Trophoblast cell (in vitro differentiated cells and primary cell): ENCODE results near the gene ATCAY.
"Not testable (repeated sequence)": the region's sequence is repeated elsewhere in the genome, so short reads cannot be mapped to it uniquely, and the experiment has no call there.

ENCODE experiments used
- DNase-seq, 2 donors: peaks; one replicate each; pipeline ENCODE4 v3.0.0-alpha.2; 2016
- H2AFZ ChIP-seq: 2 replicates; pipeline ENCODE4 v1.6.1; 2013; ENCODE audit warnings: low read length, moderate library complexity, mild to moderate bottlenecking; ENCODE audit not compliant: insufficient read depth, poor library complexity
- H2AK5ac ChIP-seq: 2 replicates; pipeline ENCODE4 v1.6.1; 2013; ENCODE audit warnings: mild to moderate bottlenecking, low read length
- H2BK120ac ChIP-seq: 2 replicates; pipeline ENCODE4 v1.6.1; 2013; ENCODE audit warnings: low read length, mild to moderate bottlenecking, moderate library complexity; ENCODE audit not compliant: insufficient read depth, poor library complexity
- H2BK12ac ChIP-seq: 2 replicates; pipeline ENCODE4 v1.6.1; 2013; ENCODE audit warnings: mild to moderate bottlenecking, low read length, moderate library complexity
- H2BK5ac ChIP-seq: 2 replicates; pipeline ENCODE4 v1.6.1; 2013; ENCODE audit warnings: low read length, low read depth, moderate library complexity, mild to moderate bottlenecking; ENCODE audit not compliant: poor library complexity
- H3K14ac ChIP-seq: 2 replicates; pipeline ENCODE4 v1.6.1; 2013; ENCODE audit warnings: mild to moderate bottlenecking, low read length
- H3K18ac ChIP-seq: 2 replicates; pipeline ENCODE4 v1.6.1; 2013; ENCODE audit warnings: mild to moderate bottlenecking, low read length
- H3K23ac ChIP-seq: 2 replicates; pipeline ENCODE4 v1.6.1; 2013; ENCODE audit warnings: low read length
- H3K27ac ChIP-seq: 2 replicates; pipeline ENCODE4 v1.5.1; 2013; ENCODE audit warnings: low read depth, mild to moderate bottlenecking, inconsistent platforms, low read length, moderate library complexity
- H3K27me3 ChIP-seq: 2 replicates; pipeline ENCODE4 v1.6.1; 2013; ENCODE audit warnings: inconsistent platforms, mild to moderate bottlenecking, low read length, moderate library complexity; ENCODE audit not compliant: insufficient read depth
- H3K36me3 ChIP-seq, 2 experiments: 1 replicate in 1 of 2; 2 replicates in 1 of 2; pipeline ENCODE4 v1.6.1; 2013; ENCODE audit warnings: low read length in 2 of 2, mild to moderate bottlenecking in 2 of 2, moderate library complexity in 1 of 2; ENCODE audit not compliant: insufficient read depth in 2 of 2, control insufficient read depth in 1 of 2
- H3K4ac ChIP-seq: 2 replicates; pipeline ENCODE4 v1.6.1; 2013; ENCODE audit warnings: low read depth, mild to moderate bottlenecking, low read length, moderate library complexity
- H3K4me1 ChIP-seq, 2 experiments: 1 replicate in 1 of 2; 2 replicates in 1 of 2; pipeline ENCODE4 v1.6.1; 2013; ENCODE audit warnings: low read length in 2 of 2, mild to moderate bottlenecking in 2 of 2, moderate library complexity in 1 of 2; ENCODE audit not compliant: insufficient read depth in 2 of 2, control insufficient read depth in 1 of 2
- H3K4me2 ChIP-seq: 2 replicates; pipeline ENCODE4 v1.6.1; 2013; ENCODE audit warnings: inconsistent platforms, mild to moderate bottlenecking, low read length, moderate library complexity
- H3K4me3 ChIP-seq: 2 replicates; pipeline ENCODE4 v1.5.1; 2013; ENCODE audit warnings: mild to moderate bottlenecking, low read depth, low read length, inconsistent platforms
- H3K79me1 ChIP-seq: one replicate; pipeline ENCODE4 v1.6.1; 2013; ENCODE audit warnings: low read length
- H3K79me2 ChIP-seq: 2 replicates; pipeline ENCODE4 v1.6.1; 2013; ENCODE audit warnings: low read length, mild to moderate bottlenecking; ENCODE audit not compliant: control insufficient read depth, insufficient read depth, poor library complexity
- H3K9ac ChIP-seq: 2 replicates; pipeline ENCODE4 v1.6.1; 2013; ENCODE audit warnings: mild to moderate bottlenecking, low read length
- H3K9me3 ChIP-seq: 2 replicates; pipeline ENCODE4 v1.6.1; 2013; ENCODE audit warnings: low read depth, mild to moderate bottlenecking, control low read depth, inconsistent platforms, low read length; ENCODE audit not compliant: insufficient read depth
- H4K12ac ChIP-seq: 2 replicates; pipeline ENCODE4 v1.6.1; 2013; ENCODE audit warnings: low read depth, mild to moderate bottlenecking, low read length, moderate library complexity
- H4K8ac ChIP-seq: 2 replicates; pipeline ENCODE4 v1.6.1; 2013; ENCODE audit warnings: low read depth, mild to moderate bottlenecking, low read length, moderate library complexity
- H4K91ac ChIP-seq: one replicate; pipeline ENCODE4 v1.6.1; 2013; ENCODE audit warnings: low read depth, mild to moderate bottlenecking, low read length, moderate library complexity
- WGBS: extraction: QIAGEN DNeasy Blood & Tissue Kit; methylation state at CpG from one replicate; pipeline ENCODE4 v1.1.7; 2013; ENCODE audit warnings: missing lambda C conversion rate; ENCODE audit not compliant: insufficient read length, insufficient coverage; ENCODE audit errors: extremely low coverage; 5-methylcytosine and 5-hydroxymethylcytosine counted together

The ATCAY gene

DNA sequence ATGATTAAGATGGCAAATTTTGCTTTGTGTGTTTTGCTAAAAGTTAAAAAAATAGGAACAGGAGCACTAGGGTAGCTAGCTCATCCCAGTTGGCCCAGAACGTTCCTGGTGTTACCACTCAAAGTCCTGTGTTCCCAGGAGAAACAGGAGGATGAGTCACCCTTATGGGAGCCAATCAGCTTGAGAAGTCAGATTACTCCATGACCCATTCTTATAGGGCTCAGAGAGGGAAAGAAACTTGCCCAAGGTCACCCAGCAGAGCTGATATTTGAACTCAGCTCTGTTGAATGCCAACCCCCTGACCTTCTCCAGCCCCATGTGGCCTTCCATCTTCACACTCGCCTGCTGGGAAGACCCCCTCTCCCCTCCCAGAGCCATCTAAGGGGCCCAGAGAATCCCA is 65.4 kb downstream of the ATCAY start:
- no peak overlapping the region for H3K18ac ChIP-seq
- no peak overlapping the region for H4K8ac ChIP-seq
- no peak overlapping the region for H3K4me2 ChIP-seq
- H3K27me3 ChIP-seq: no peaks in the 10 kb centered on the region
- H3K4ac ChIP-seq: no peak overlapping the region
- no peak overlapping the region for H2BK5ac ChIP-seq
- no peak overlapping the region for H2BK120ac ChIP-seq
- H3K36me3 ChIP-seq: no peaks in the 10 kb centered on the region
- no peaks in the 10 kb centered on the region for H3K79me1 ChIP-seq
- H4K91ac ChIP-seq: no peak overlapping the region
- no peaks in the 10 kb centered on the region for H3K4me1 ChIP-seq
- peak in 1 of 2 donors; percentile 46 for DNase-seq
- no peak overlapping the region for H4K12ac ChIP-seq
- H2BK12ac ChIP-seq: no peak overlapping the region
- no peak overlapping the region for H3K23ac ChIP-seq
- no peaks in the 10 kb centered on the region for H3K79me2 ChIP-seq
- no peak overlapping the region for H3K27ac ChIP-seq
- no peak overlapping the region for H2AFZ ChIP-seq
- H3K14ac ChIP-seq: no peak overlapping the region
- no peak overlapping the region for H3K4me3 ChIP-seq
- no CpG with 5 or more reads among the region's 2 CpGs for WGBS
- no peak overlapping the region for H3K9ac ChIP-seq
- H3K9me3 ChIP-seq: no peaks in the 10 kb centered on the region
- no peak overlapping the region for H2AK5ac ChIP-seq

DNA sequence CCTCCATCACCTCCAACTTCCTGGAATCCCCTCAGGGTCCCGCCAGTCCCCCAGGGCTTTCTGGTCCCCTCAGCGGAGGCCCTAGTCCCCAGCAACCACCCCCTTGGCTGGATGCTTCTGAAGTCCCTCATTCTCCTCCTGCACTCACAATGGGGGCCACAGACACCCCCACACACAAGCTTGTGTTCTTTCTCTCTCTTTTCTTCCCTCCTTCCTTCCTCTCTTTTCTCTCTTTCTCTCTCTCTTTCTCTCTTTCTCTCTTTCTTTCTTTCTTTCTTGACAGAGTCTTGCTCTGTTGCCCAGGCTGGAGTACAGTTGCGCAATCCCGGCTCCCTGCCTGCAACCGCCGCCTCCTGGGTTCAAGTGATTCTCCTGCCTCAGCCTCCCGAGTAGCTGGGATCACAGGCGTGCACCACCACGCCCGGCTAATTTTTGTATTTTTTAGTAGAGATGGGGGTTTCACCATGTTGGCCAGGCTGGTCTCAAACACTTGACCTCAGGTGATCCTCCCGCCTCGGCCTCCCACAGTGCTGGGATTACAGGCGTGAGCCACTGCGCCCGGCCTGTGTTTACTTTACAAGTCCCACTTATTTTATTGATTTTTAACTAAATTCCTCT is 66.9 kb downstream of the ATCAY start:
- H3K18ac ChIP-seq, H4K12ac ChIP-seq, H3K4me1 ChIP-seq, H2AK5ac ChIP-seq, H3K9me3 ChIP-seq, H3K4me2 ChIP-seq, H4K8ac ChIP-seq, DNase-seq, H3K4me3 ChIP-seq, H3K79me1 ChIP-seq, H2BK5ac ChIP-seq, H3K4ac ChIP-seq, H3K23ac ChIP-seq, H3K79me2 ChIP-seq, H3K27ac ChIP-seq, H3K9ac ChIP-seq, H2AFZ ChIP-seq, H2BK12ac ChIP-seq, H3K27me3 ChIP-seq, H3K36me3 ChIP-seq, H4K91ac ChIP-seq, H2BK120ac ChIP-seq, H3K14ac ChIP-seq: not testable (repeated sequence)
- WGBS: no CpG with 5 or more reads among the region's 15 CpGs

DNA sequence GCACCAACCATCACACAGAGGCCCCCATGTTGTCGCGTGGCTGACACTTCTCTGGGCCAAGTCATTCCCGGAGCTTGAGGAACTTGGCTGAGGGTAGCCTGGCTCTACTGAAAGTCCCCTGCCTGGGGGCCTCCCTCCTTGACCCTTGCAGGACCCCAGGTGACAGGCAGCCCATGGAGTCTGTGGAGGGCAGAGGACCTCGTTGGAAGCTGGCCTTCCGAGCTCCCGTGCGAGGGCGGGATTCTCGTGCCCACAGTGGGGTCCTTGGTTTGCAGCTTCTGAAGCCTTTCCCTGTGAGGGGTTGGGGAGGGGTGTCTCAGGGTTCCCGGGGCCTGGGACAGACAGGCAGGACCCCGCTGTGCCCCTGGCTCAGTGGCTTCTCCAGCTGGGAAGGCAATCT is 68.8 kb downstream of the ATCAY start:
- Histone ChIP-seq H4K12ac (no peak overlapping the region), H2AK5ac (no peak overlapping the region), H4K91ac (no peak overlapping the region), H3K23ac (no peak overlapping the region), H3K4me2 (no peak overlapping the region), H3K79me2 (no peaks in the 10 kb centered on the region), H3K18ac (no peak overlapping the region), H2BK12ac (no peak overlapping the region), H4K8ac (no peak overlapping the region), H3K9ac (no peak overlapping the region), H3K36me3 (peaks cover 5 to 6% of the 10 kb centered on the region in 2 experiments), H3K4me3 (no peak overlapping the region), H3K4ac (no peak overlapping the region), H3K27ac (no peak overlapping the region), H3K9me3 (no peaks in the 10 kb centered on the region), H3K4me1 (peaks cover 7 to 11% of the 10 kb centered on the region in 2 experiments), H2BK5ac (no peak overlapping the region), H3K79me1 (no peaks in the 10 kb centered on the region), H3K14ac (no peak overlapping the region), H2BK120ac (no peak overlapping the region), H3K27me3 (no peaks in the 10 kb centered on the region), H2AFZ (no peak overlapping the region)
- no peak for DNase-seq
- WGBS: no CpG with 5 or more reads among the region's 11 CpGs

DNA sequence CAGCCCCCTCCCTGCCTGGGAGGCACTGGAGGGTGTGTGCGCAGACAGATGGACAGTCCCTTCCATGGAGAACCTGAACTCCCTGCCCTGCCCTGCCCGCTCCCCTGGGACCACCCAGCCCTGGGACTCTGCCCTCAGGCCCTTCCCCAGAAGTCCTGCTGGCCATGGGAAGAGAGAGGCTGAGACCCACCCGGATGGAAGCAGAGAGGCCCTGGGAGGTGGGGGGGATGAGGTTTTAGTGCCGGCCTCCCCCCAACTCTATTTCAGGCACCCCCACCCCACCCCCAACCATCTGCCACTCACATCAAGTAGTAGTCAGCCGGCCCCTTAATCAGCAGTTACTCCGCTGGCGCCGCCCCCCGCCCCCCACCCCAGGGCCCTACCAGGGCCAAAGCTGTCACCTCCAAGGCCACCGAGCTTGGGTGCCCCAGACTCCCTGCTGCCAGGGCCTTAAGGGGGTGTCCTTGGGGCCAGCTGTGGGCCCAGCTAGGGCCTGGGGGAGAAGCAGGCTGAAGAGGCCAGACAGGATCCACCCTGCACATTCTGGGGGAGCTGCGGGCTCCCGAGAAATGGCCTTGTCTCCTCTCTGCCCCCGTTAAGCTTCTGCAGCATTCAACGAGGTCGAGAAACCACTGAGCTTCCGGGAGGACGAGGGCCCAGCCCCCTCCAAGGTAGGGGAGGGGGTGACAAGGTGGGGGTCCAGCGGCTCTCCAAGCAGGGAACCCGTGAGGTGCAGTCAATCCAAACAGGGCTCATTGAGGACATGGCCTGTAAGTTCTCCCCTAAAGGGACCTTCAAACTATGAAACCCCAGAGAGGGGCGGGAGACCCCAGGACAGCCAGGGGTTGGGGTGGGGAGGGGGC is 69.7 kb downstream of the ATCAY start:
- Histone ChIP-seq H3K4me3 (no peak overlapping the region), H3K27ac (no peak overlapping the region), H3K79me2 (no peaks in the 10 kb centered on the region), H2BK120ac (no peak overlapping the region), H3K79me1 (no peaks in the 10 kb centered on the region), H2BK5ac (no peak overlapping the region), H3K36me3 (peaks cover 6 to 7% of the 10 kb centered on the region in 2 experiments), H3K9ac (no peak overlapping the region), H3K9me3 (no peaks in the 10 kb centered on the region), H4K91ac (no peak overlapping the region), H3K4ac (no peak overlapping the region), H4K12ac (no peak overlapping the region), H3K23ac (no peak overlapping the region), H4K8ac (no peak overlapping the region), H3K4me1 (peaks cover 7 to 13% of the 10 kb centered on the region in 2 experiments), H2BK12ac (no peak overlapping the region), H2AK5ac (no peak overlapping the region), H3K18ac (no peak overlapping the region), H2AFZ (no peak overlapping the region), H3K4me2 (no peak overlapping the region), H3K14ac (no peak overlapping the region), H3K27me3 (no peaks in the 10 kb centered on the region)
- no CpG with 5 or more reads among the region's 20 CpGs for WGBS
- no peak for DNase-seq
